Colonic mucosa (tissue), 4 donors: Measurements from ENCODE around the gene HTR6. TPM values are rescaled to one million over a fixed set of nuclear protein-coding genes. Genes with fewer than 3 reads are reported as not detected.

ENCODE experiments used
- DNase-seq: peaks from one replicate; pipeline ENCODE4 v3.0.0-alpha.2; 2020
- H3K27ac ChIP-seq: fragments of 200-600 bp; one replicate; pipeline ENCODE4 v1.8.0; 2021
- H3K27me3 ChIP-seq: fragments of 200-600 bp; one replicate; pipeline ENCODE4 v1.8.0; 2021
- H3K36me3 ChIP-seq: fragments of 200-600 bp; one replicate; pipeline ENCODE4 v1.8.0; 2021
- H3K4me1 ChIP-seq: fragments of 200-600 bp; one replicate; pipeline ENCODE4 v1.8.0; 2021; ENCODE audit warnings: mild to moderate bottlenecking
- H3K4me3 ChIP-seq: fragments of 200-600 bp; one replicate; pipeline ENCODE4 v1.8.0; 2021
- H3K9ac ChIP-seq, 2 donors: one replicate each; pipeline ENCODE4 v1.7.0; 2013; ENCODE audit warnings: control low read depth in 2 of 2, low read depth in 2 of 2, low read length in 2 of 2
- H3K9me3 ChIP-seq: fragments of 200-600 bp; one replicate; pipeline ENCODE4 v1.8.0; 2021
- intact Hi-C: fragments of 100-400 bp; cut with DNase I; formaldehyde crosslinking; loops from one replicate; pipeline ENCODE4 v1.14.1; 2022
- total RNA-seq, 2 donors: library from RNA; stranded (reverse); fragmentation: NEBNext Ultra II Directional in 1 of 2; extraction: Animal tissue kit (Norgen Biotek cat#: 25700) in 1 of 2; gene quantifications; one replicate each; pipeline ENCODE4 v1.2.1, GENCODE V29; 2021
- TF ChIP-seq, protein P1 (sequence below): fragments of 200-600 bp; IDR thresholded peaks from one replicate; pipeline ENCODE4 v1.8.0; 2022; ENCODE audit warnings: antibody characterized with exemption, mild to moderate bottlenecking
- donor health status: healthy.
- donor health status: DM: no; HTN: no; CAD: no.
- donor health status: DM: no; HTN: no; CAD: no.

HTR6 gene
- total RNA-seq, 2 donors from 2014 or later: not detected

DNA sequence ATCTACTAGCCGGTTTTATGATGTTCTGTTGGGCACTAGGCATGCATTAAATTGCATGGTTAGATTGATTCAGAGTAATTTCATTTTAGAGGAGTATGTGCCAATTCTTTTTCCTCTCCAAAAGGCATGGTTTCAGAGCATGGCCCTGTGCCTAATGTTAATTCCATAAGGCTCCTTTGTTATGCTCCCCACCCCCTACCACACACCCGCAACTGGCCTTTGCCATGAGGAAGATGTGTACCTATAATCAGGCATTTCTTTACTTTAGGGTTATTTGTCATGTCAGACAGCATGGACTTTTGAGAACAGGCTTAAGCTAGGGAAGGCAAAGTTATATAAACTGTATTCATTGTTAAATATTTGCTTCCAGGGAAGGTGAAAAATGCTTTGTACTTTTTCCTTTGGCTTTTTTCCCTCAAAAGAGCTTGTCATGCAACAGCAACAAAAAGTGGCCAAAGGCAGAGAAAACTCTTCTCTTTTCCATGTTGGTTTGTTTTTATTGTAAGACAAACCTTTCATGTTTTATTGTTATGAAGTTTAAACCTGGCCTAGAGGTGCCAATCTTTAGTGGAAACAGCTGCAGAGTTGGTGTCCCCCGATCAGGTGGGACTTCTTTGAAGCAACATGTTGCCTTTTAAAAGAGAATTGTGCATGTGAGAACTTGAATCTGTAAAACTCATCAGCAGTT lies 44.8 kb upstream of the HTR6 start:
- H3K9ac ChIP-seq: peak overlapping the region in 1 of 2 donors; percentile 41
- TF ChIP-seq, protein P1, sequence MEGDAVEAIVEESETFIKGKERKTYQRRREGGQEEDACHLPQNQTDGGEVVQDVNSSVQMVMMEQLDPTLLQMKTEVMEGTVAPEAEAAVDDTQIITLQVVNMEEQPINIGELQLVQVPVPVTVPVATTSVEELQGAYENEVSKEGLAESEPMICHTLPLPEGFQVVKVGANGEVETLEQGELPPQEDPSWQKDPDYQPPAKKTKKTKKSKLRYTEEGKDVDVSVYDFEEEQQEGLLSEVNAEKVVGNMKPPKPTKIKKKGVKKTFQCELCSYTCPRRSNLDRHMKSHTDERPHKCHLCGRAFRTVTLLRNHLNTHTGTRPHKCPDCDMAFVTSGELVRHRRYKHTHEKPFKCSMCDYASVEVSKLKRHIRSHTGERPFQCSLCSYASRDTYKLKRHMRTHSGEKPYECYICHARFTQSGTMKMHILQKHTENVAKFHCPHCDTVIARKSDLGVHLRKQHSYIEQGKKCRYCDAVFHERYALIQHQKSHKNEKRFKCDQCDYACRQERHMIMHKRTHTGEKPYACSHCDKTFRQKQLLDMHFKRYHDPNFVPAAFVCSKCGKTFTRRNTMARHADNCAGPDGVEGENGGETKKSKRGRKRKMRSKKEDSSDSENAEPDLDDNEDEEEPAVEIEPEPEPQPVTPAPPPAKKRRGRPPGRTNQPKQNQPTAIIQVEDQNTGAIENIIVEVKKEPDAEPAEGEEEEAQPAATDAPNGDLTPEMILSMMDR: no peak
- no peaks in the 10 kb centered on the region for H3K27me3 ChIP-seq
- peaks cover 6% of the 10 kb centered on the region for H3K4me1 ChIP-seq
- peak; percentile 76 for DNase-seq
- no peaks in the 10 kb centered on the region for H3K9me3 ChIP-seq
- no peak overlapping the region for H3K4me3 ChIP-seq
- intact Hi-C loops: no loop called here
- H3K27ac ChIP-seq: peak overlapping the region; percentile 15
- H3K36me3 ChIP-seq: peaks cover 4% of the 10 kb centered on the region

GRCh38 chr1:19620786-19621185 lies 43.9 kb upstream of the HTR6 start:
- Histone ChIP-seq H3K36me3 (peaks cover 4% of the 10 kb centered on the region), H3K27ac (no peak overlapping the region), H3K4me3 (no peak overlapping the region), H3K4me1 (peaks cover 6% of the 10 kb centered on the region), H3K9me3 (no peaks in the 10 kb centered on the region), H3K27me3 (no peaks in the 10 kb centered on the region), H3K9ac (no peak overlapping the region)
- intact Hi-C loops: no loop called here
- TF ChIP-seq, protein P1: no peak
- no peak for DNase-seq

DNA sequence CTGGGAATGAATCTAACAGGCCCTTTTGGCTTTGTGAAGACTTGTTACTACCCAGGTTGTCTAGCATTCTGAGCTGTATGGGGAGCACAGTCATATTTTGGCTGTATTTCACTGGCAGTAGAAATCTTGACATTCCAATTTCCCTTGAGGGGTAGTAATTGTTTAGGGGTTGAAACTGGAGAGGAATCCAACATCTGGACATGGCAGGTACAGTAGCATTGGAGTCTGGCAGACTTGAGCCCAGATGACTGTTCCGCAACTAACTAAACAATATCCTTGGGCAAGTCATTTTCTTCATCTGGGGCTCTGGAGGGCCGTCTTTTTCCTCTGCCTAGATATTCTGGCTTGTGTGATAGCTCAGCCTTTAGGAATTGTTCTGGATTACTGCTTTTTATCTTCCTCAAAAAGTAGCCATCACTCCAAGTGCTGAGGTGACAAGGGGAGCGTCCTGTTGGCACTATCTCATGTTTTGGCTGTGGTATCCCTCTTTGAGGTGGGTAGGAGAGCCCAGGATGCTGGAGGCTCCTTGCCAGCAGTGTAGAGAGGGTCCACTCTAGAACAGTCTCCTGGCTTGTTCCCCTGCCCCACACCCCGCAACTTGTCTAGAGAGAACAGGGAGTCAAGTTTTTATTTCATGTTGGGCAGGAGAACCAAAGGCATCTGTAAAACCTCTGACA lies 43.3 kb upstream of the HTR6 start:
- H3K9ac ChIP-seq: no peak overlapping the region
- H3K9me3 ChIP-seq: no peaks in the 10 kb centered on the region
- H3K27me3 ChIP-seq: no peaks in the 10 kb centered on the region
- peaks cover 4% of the 10 kb centered on the region for H3K36me3 ChIP-seq
- no peak for DNase-seq
- intact Hi-C loops: no loop called here
- TF ChIP-seq, protein P1: no peak
- H3K27ac ChIP-seq: no peak overlapping the region
- peaks cover 6% of the 10 kb centered on the region for H3K4me1 ChIP-seq
- no peak overlapping the region for H3K4me3 ChIP-seq

- H3K9me3 ChIP-seq: no peaks in the 10 kb centered on the region
- H3K9ac ChIP-seq: no peak overlapping the region
- H3K4me1 ChIP-seq: peaks cover 6% of the 10 kb centered on the region
- TF ChIP-seq, protein P1: no peak
- DNase-seq: no peak
- H3K27ac ChIP-seq: no peak overlapping the region
- intact Hi-C loops: no loop called here
- peaks cover 4% of the 10 kb centered on the region for H3K36me3 ChIP-seq
- no peak overlapping the region for H3K4me3 ChIP-seq
- H3K27me3 ChIP-seq: no peaks in the 10 kb centered on the region
Observed at GRCh38 chr1:19622204-19622603, 42.5 kb upstream of the HTR6 start.

- Histone ChIP-seq H3K27me3 (no peaks in the 10 kb centered on the region), H3K4me3 (no peak overlapping the region), H3K36me3 (peaks cover 4% of the 10 kb centered on the region), H3K9ac (no peak overlapping the region), H3K4me1 (peaks cover 6% of the 10 kb centered on the region), H3K27ac (no peak overlapping the region), H3K9me3 (no peaks in the 10 kb centered on the region)
- intact Hi-C loops: no loop called here
- no peak for DNase-seq
- TF ChIP-seq, protein P1: no peak
Observed at GRCh38 chr1:19623523-19623922, 41.2 kb upstream of the HTR6 start.
